ENCODE measurements around the gene KCNJ5. TPM values are rescaled to one million over a fixed set of nuclear protein-coding genes. Genes with fewer than 3 reads are reported as not detected.

Gene KCNJ5
- total and polyA plus RNA-seq, 2 of the 4 experiments (the other 2 are of a cell fraction), result 0.07 to 0.18 TPM

- Histone ChIP-seq H3K56ac (ENCODE audit: extremely low read depth, insufficient read depth, low read length) (no peak overlapping the region), H3K23ac (ENCODE audit: low read depth, low read length) (no peak overlapping the region), H3K14ac (replicated peaks; ENCODE audit: low read depth, low read length) (no peak overlapping the region), H2AFZ (replicated peaks; ENCODE audit: low read length, poor library complexity) (no peak overlapping the region), H3K4me2 (ENCODE audit: low read depth, low read length) (no peak overlapping the region), H3K27ac (ENCODE audit: insufficient read depth, low read length) (no peak overlapping the region), H4K91ac (ENCODE audit: insufficient read depth, low read depth, low read length) (no peak overlapping the region), H4K5ac (ENCODE audit: low read depth, low read length) (no peak overlapping the region), H3K9me3 (ENCODE audit: control insufficient read depth, insufficient read depth, low read length) (no peaks in the 10 kb centered on the region), H2AK5ac (ENCODE audit: low read depth, low read length) (no peak overlapping the region), H3K27me3 (ENCODE audit: control insufficient read depth, insufficient read depth, low read length) (peaks cover 73% of the 10 kb centered on the region), H3K9me1 (ENCODE audit: insufficient read depth, low read length) (no peaks in the 10 kb centered on the region), H2AK9ac (replicated peaks; ENCODE audit: low read depth, low read length, poor library complexity) (no peak overlapping the region), H2BK15ac (ENCODE audit: low read depth, low read length) (no peak overlapping the region), H3K79me1 (ENCODE audit: low read depth in 1 of 2, low read length in 2 of 2) (no peaks in the 10 kb centered on the region), H3K36me3 (ENCODE audit: control insufficient read depth, insufficient read depth, low read length) (no peaks in the 10 kb centered on the region), H2BK5ac (ENCODE audit: low read depth, low read length, poor library complexity, severe bottlenecking) (no peak overlapping the region), H3K4me3 (ENCODE audit: insufficient read depth, low read depth, low read length) (no peak overlapping the region), H4K8ac (ENCODE audit: low read depth in 2 of 2, low read length in 2 of 2) (no peak overlapping the region), H2BK120ac (ENCODE audit: low read depth, low read length) (no peak overlapping the region), H2BK20ac (ENCODE audit: low read depth, low read length) (no peak overlapping the region), H3K4ac (ENCODE audit: low read depth, low read length) (no peak overlapping the region), H3K9ac (ENCODE audit: low read depth, low read length) (no peak overlapping the region), H3K4me1 (ENCODE audit: control insufficient read depth, insufficient read depth, low read length) (no peaks in the 10 kb centered on the region), H4K20me1 (ENCODE audit: insufficient read depth, low read length) (no peaks in the 10 kb centered on the region), H3K18ac (ENCODE audit: low read depth, low read length) (no peak overlapping the region)
- no TSS peak for BruUV-seq (replicated peaks)
- ChIA-PET POLR2A (ENCODE audit: unreplicated experiment) (interaction anchor here (0.5 kb wide), 2 partner anchors 12 to 169 kb away, joined by 3 to 14 read pairs; no protein-coding TSS in a partner anchor), CTCF (interaction anchor here (2.4 kb wide), 1 partner anchor 10 kb away, joined by 8 read pairs; no protein-coding TSS in a partner anchor)
- no peak for TF ChIP-seq MAZ (IDR thresholded peaks at IDR 0.05; ENCODE audit: borderline replicate concordance, low read depth, low read length)
- TF ChIP-seq NFE2L2 (IDR thresholded peaks at IDR 0.05; ENCODE audit: low read depth, low read length), result no peak
- no peak for TF ChIP-seq FOS (IDR thresholded peaks at IDR 0.05; ENCODE audit: low read depth, low read length)
- no peak for TF ChIP-seq RFX5 (IDR thresholded peaks at IDR 0.05; ENCODE audit: low read depth, low read length)
- no peak for TF ChIP-seq MXI1 (IDR thresholded peaks at IDR 0.05; ENCODE audit: borderline replicate concordance, low read depth, low read length)
- TF ChIP-seq, protein P1, sequence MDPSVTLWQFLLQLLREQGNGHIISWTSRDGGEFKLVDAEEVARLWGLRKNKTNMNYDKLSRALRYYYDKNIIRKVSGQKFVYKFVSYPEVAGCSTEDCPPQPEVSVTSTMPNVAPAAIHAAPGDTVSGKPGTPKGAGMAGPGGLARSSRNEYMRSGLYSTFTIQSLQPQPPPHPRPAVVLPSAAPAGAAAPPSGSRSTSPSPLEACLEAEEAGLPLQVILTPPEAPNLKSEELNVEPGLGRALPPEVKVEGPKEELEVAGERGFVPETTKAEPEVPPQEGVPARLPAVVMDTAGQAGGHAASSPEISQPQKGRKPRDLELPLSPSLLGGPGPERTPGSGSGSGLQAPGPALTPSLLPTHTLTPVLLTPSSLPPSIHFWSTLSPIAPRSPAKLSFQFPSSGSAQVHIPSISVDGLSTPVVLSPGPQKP (IDR thresholded peaks at IDR 0.05; ENCODE audit: borderline replicate concordance, low read depth, low read length), result no peak
- no peak for TF ChIP-seq USF2 (IDR thresholded peaks at IDR 0.05; ENCODE audit: low read depth, low read length)
- no peak for TF ChIP-seq RAD21 (IDR thresholded peaks at IDR 0.05; ENCODE audit: low read length)
- no peak for TF ChIP-seq CHD1 (IDR thresholded peaks at IDR 0.05; ENCODE audit: low read depth, low read length)
- TF ChIP-seq BHLHE40 (IDR thresholded peaks at IDR 0.05; ENCODE audit: low read depth, low read length), result no peak
- TF ChIP-seq RCOR1 (IDR thresholded peaks at IDR 0.05; ENCODE audit: insufficient replicate concordance, low read length), result no peak
- TF ChIP-seq POLR2A (IDR thresholded peaks at IDR 0.05; ENCODE audit: low read depth, low read length), result no peak
- TF ChIP-seq SMC3 (IDR thresholded peaks at IDR 0.05; ENCODE audit: low read depth, low read length), result no peak
- no peak for TF ChIP-seq MAFK (IDR thresholded peaks at IDR 0.05; ENCODE audit: low read depth, low read length)
- TF ChIP-seq CTCF (conservative IDR thresholded peaks at IDR 0.05; ENCODE audit: low read depth, low read length), result no peak
- no peak for TF ChIP-seq CEBPB (IDR thresholded peaks at IDR 0.05; ENCODE audit: low read depth, low read length)
- no CpG with 5 or more reads among the region's 3 CpGs for WGBS, 2 experiments (ENCODE audit: extremely low coverage in 2 of 2, insufficient read length in 1 of 2)
- intact Hi-C loops (cut with micrococcal nuclease), result no loop called here
- dilution Hi-C loops (cut with HindIII; ENCODE audit: low sequenced_read_pairs, unreplicated experiment), result no loop called here
- in situ Hi-C loops (cut with MboI; ENCODE audit: low sequenced_read_pairs), result no loop called here
- peak; percentile 22 for DNase-seq
- ATAC-seq (ENCODE audit: low read depth), result no peak
Measured at GRCh38 chr11:128874427-128874826, 16.7 kb upstream of the KCNJ5 start.
